ENCODE results near the gene AKAP12.
"Not testable (repeated sequence)": the region's sequence is repeated elsewhere in the genome, so short reads cannot be mapped to it uniquely, and the experiment has no call there.

AKAP12 gene

DNA sequence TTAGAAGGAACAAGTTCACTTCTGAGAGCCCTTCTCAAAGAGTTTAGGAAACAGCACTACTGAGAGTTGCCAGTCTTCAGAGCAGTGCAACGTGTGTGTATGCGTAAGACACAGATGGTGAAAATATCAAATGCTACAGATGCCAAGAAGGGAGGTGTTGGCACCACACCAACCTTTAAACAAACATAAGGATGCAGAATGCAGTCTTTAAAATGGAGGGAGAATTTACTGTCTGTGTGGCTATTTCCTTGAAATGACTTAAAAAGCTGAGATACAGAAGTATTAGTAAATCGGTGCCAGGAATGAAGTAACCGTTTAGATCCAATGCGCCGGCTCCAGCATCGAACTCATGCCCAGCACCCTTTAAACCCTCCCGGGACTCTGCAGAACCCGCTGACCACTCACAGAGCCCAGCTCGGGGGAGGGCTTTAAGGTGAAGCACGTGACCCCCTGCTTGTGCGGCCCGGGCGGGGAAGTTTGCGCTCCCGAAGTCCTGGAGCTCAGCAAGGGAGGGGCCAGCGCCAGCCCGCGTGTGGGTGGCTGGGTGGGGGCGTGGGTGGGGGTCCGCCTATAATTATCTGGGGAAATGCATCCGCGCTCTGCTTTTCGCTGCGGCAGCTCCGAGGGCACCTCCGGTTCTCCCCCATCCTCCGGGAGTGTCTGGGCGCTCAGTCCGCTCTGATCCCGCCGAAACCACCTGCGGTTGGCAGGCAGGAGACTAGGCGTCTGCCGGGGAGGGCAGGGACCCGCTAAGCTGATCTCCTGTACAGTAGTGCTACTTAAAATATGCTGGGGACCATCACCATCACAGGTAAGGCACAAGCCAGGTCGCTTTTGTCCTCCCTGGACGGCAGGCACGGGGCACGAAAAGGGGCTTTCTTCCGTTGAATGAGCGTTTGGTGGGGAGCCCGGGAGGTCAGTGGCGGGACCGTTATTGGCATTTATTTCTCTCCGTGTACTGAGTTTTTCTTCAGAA is 85.6 kb downstream of the AKAP12 start:
- Histone ChIP-seq H3K4me1 (ENCODE audit: insufficient read depth, low read length) (peaks cover 8% of the 10 kb centered on the region; the same call in 1 of the 2 replicates), H3K9ac (ENCODE audit: low read depth, low read length) (peak overlapping the region; percentile 56)
- WGBS, result 16% methylated on average over 46 of the region's 46 CpGs

DNA sequence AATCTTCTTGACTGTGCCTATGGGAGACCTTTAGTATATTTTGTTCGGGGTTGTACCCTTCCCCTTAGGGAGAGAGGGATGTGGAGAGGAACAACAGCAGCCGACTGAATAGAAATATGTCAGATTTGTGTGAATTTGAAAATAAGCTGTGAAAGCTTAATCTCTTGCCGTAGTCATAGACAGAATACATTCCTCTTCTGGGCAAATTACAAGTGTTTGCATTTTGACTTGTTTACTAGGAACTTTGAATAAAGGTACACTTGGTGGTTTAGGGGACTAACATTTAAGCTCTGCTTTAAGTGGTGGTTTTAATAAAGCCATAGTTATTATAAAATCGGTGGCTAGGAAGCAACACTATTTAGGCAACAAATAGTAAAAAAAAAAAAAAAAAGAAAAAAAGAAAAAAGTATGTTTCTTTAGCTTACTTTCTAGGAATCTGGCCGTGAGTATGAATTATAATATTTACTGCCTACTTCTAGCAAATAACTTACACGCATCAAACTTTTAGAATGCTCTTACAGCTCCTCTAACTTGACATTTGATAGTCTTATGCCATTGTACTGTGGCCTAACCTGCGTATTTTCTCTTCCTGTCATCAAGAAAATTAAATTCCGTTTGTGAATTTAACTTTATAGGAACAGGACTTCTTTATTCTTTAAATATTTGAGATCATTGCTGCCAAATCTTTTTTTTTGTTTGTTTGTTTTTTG is 86.5 kb downstream of the AKAP12 start:
- Histone ChIP-seq H3K4me3 (ENCODE audit: low read length) (peak overlapping the region; percentile 62), H3K27ac (ENCODE audit: low read depth, low read length) (no peak overlapping the region), H3K4me1 (ENCODE audit: insufficient read depth, low read length) (peaks cover 8% of the 10 kb centered on the region; the same call in 1 of the 2 replicates), H3K36me3 (ENCODE audit: insufficient read depth, low read length) (no peaks in the 10 kb centered on the region), H3K9me3 (ENCODE audit: insufficient read depth, low read depth, low read length) (no peaks in the 10 kb centered on the region), H3K9ac (ENCODE audit: low read depth, low read length) (no peak overlapping the region), H3K27me3 (ENCODE audit: insufficient read depth, low read length) (peaks cover 8% of the 10 kb centered on the region; the same call in 1 of the 2 replicates)
- 83% methylated on average over 6 of the region's 8 CpGs for WGBS

More for the DNA sequence above, 85.6 kb downstream of the AKAP12 start:
- Histone ChIP-seq H3K36me3 (ENCODE audit: insufficient read depth, low read length) (no peaks in the 10 kb centered on the region), H3K27me3 (ENCODE audit: insufficient read depth, low read length) (peaks cover 8% of the 10 kb centered on the region; the same call in 1 of the 2 replicates), H3K27ac (ENCODE audit: low read depth, low read length) (no peak overlapping the region), H3K9me3 (ENCODE audit: insufficient read depth, low read depth, low read length) (no peaks in the 10 kb centered on the region), H3K4me3 (ENCODE audit: low read length) (peak overlapping the region; percentile 62)

DNA sequence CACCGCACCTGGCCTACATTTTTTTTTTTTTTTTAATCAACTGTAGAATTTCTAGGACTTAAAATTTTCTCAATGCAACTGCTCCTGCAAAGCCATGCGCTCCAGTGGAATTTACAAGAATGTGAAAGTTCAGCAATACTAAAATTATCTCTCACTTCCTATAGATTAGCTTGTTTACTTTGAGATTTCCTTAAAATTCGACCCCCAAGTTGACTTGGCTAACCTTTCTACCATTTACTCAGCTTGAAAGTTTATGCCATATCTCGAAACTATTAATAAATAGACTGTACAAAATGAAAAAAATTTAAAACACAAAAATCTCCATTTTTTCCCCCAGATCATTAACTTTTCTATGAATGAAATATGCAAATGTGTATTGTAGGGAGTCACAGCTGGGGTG is 87.3 kb downstream of the AKAP12 start:
- Histone ChIP-seq H3K36me3 (ENCODE audit: insufficient read depth, low read length) (no peaks in the 10 kb centered on the region), H3K27me3 (ENCODE audit: insufficient read depth, low read length) (peaks cover 8% of the 10 kb centered on the region; the same call in 1 of the 2 replicates), H3K9ac (ENCODE audit: low read depth, low read length) (no peak overlapping the region), H3K9me3 (ENCODE audit: insufficient read depth, low read depth, low read length) (no peaks in the 10 kb centered on the region), H3K4me1 (ENCODE audit: insufficient read depth, low read length) (peaks cover 8% of the 10 kb centered on the region; the same call in 1 of the 2 replicates), H3K27ac (ENCODE audit: low read depth, low read length) (no peak overlapping the region), H3K4me3 (ENCODE audit: low read length) (no peak overlapping the region)
- 91% methylated on average over 3 of the region's 4 CpGs for WGBS

DNA sequence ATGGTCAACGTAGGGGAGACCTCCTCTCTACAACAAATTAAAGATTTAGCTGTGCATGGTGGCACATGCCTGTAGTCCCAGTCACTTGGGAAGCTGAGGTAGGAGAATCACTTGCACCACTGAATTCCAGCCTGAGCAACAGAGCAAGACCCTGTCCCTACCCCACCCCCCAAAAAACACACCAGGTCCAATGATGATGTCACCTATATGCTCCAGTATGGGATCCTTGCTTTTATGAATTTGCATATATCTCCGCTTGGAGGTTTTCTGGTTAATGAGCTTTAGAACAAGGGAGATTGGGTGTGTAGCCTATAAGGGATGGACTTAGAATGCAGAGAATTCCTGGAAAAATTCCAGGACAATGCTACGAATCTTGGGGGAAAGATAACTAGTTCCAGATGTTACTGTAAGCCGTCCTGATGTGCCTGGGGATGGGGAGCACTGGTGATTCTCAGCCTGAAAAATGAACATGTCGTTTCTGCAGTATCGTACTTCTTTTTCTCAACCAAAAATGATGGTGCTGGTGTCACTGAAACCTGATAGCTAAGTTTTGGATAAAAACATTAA is 90.4 kb downstream of the AKAP12 start:
- Histone ChIP-seq H3K27ac (ENCODE audit: low read depth, low read length) (no peak overlapping the region), H3K4me3 (ENCODE audit: low read length) (no peak overlapping the region), H3K27me3 (ENCODE audit: insufficient read depth, low read length) (peaks cover 4% of the 10 kb centered on the region; the same call in 1 of the 2 replicates), H3K4me1 (ENCODE audit: insufficient read depth, low read length) (no peaks in the 10 kb centered on the region), H3K9ac (ENCODE audit: low read depth, low read length) (no peak overlapping the region), H3K36me3 (ENCODE audit: insufficient read depth, low read length) (no peaks in the 10 kb centered on the region), H3K9me3 (ENCODE audit: insufficient read depth, low read depth, low read length) (no peaks in the 10 kb centered on the region)
- WGBS, result 90% methylated on average over 6 of the region's 6 CpGs

GRCh38 chr6:151335930-151336329 is 96.2 kb downstream of the AKAP12 start:
- Histone ChIP-seq H3K4me3 (ENCODE audit: low read length) (no peak overlapping the region), H3K4me1 (ENCODE audit: insufficient read depth, low read length) (no peaks in the 10 kb centered on the region), H3K27ac (ENCODE audit: low read depth, low read length) (no peak overlapping the region), H3K9me3 (ENCODE audit: insufficient read depth, low read depth, low read length) (no peaks in the 10 kb centered on the region), H3K27me3 (ENCODE audit: insufficient read depth, low read length) (no peaks in the 10 kb centered on the region), H3K36me3 (ENCODE audit: insufficient read depth, low read length) (0 out of 2 replicates have a peak, but pooled peaks cover 3% of the 10 kb centered on the region), H3K9ac (ENCODE audit: low read depth, low read length) (no peak overlapping the region)

GRCh38 chr6:151338651-151339200 is 99.0 kb downstream of the AKAP12 start:
- H3K27me3 ChIP-seq (ENCODE audit: insufficient read depth, low read length), result no peaks in the 10 kb centered on the region
- no peaks in the 10 kb centered on the region for H3K4me1 ChIP-seq (ENCODE audit: insufficient read depth, low read length)
- 0 out of 2 replicates have a peak, but pooled peaks cover 3% of the 10 kb centered on the region for H3K36me3 ChIP-seq (ENCODE audit: insufficient read depth, low read length)
- H3K4me3 ChIP-seq (ENCODE audit: low read length), result no peak overlapping the region
- H3K27ac ChIP-seq (ENCODE audit: low read depth, low read length), result no peak overlapping the region
- 95% methylated on average over 11 of the region's 11 CpGs for WGBS
- H3K9ac ChIP-seq (ENCODE audit: low read depth, low read length), result no peak overlapping the region
- H3K9me3 ChIP-seq (ENCODE audit: insufficient read depth, low read depth, low read length), result no peaks in the 10 kb centered on the region

DNA sequence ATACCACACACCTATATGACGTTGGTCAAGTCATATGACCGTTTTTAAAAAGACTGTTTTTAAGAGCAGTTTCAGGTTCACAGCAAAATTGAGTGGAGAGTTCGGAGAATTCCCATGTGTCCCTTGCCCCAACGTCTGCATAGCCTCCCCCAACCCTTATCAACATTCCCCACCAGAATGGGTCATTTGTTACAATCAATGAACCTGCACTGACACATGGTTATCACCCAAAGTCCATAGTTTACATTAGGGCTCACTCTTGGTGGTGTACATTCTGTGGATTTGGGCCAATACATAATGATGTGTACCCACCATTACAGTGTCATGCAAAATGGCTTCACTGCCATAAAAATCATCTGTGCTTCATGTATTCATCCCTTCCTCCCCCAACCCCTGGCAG is 99.6 kb downstream of the AKAP12 start:
- H3K27me3 ChIP-seq (ENCODE audit: insufficient read depth, low read length), result no peaks in the 10 kb centered on the region
- H3K9me3 ChIP-seq (ENCODE audit: insufficient read depth, low read depth, low read length), result no peaks in the 10 kb centered on the region
- WGBS, result 95% methylated on average over 4 of the region's 4 CpGs
- no peak overlapping the region for H3K27ac ChIP-seq (ENCODE audit: low read depth, low read length)
- H3K4me1 ChIP-seq (ENCODE audit: insufficient read depth, low read length), result no peaks in the 10 kb centered on the region
- H3K4me3 ChIP-seq (ENCODE audit: low read length), result no peak overlapping the region
- H3K36me3 ChIP-seq (ENCODE audit: insufficient read depth, low read length), result 0 out of 2 replicates have a peak, but pooled peaks cover 3% of the 10 kb centered on the region
- H3K9ac ChIP-seq (ENCODE audit: low read depth, low read length), result no peak overlapping the region

GRCh38 chr6:151340219-151340978 is 100.6 kb downstream of the AKAP12 start:
- WGBS, result 95% methylated on average over 12 of the region's 15 CpGs
- Histone ChIP-seq H3K9me3 (ENCODE audit: insufficient read depth, low read depth, low read length) (no peaks in the 10 kb centered on the region), H3K36me3 (ENCODE audit: insufficient read depth, low read length) (0 out of 2 replicates have a peak, but pooled peaks cover 3% of the 10 kb centered on the region), H3K4me1 (ENCODE audit: insufficient read depth, low read length) (no peaks in the 10 kb centered on the region), H3K27me3 (ENCODE audit: insufficient read depth, low read length) (no peaks in the 10 kb centered on the region), H3K4me3 (ENCODE audit: low read length) (no peak overlapping the region), H3K9ac (ENCODE audit: low read depth, low read length) (no peak overlapping the region), H3K27ac (ENCODE audit: low read depth, low read length) (no peak overlapping the region)

DNA sequence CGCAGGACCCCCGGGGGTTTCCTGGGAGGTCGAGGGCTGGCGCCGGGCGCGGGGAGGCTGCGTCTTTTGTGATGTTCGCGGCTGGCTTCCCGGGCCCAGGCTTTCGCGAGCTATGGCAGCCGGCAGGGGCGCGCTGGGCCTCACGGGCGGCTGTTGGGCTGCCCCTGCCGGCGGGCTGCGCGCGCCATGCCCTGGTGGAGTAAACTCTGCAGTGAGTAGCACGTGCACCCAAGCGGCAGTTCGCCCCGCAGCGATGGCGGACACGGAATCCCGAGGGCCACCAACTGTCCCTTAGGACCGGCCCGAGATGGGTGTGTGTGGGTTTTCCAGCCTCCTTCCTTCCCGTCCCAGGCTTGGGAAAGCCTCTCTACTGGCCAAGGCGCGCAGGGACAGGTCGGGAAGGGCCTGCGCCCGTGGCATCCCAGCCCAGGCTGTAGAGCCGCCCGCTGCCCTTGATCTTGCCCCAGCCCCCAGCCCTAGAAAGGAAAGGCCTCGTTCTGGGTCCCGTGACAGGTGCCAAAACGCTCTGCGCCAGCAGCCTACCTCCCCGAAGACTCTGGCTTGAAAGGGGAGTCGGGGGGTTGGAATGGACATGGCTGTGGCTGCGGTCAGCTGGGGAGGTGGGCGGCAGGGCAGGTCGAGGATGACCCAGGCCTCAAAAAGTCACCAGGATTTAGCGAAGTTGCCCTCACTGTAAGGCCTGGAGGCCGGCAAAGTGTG is 101.9 kb downstream of the AKAP12 start:
- Histone ChIP-seq H3K4me3 (ENCODE audit: low read length) (no peak overlapping the region), H3K36me3 (ENCODE audit: insufficient read depth, low read length) (0 out of 2 replicates have a peak, but pooled peaks cover 3% of the 10 kb centered on the region), H3K9ac (ENCODE audit: low read depth, low read length) (no peak overlapping the region), H3K27ac (ENCODE audit: low read depth, low read length) (no peak overlapping the region), H3K9me3 (ENCODE audit: insufficient read depth, low read depth, low read length) (no peaks in the 10 kb centered on the region), H3K4me1 (ENCODE audit: insufficient read depth, low read length) (no peaks in the 10 kb centered on the region), H3K27me3 (ENCODE audit: insufficient read depth, low read length) (no peaks in the 10 kb centered on the region)
- 95% methylated on average over 52 of the region's 52 CpGs for WGBS

DNA sequence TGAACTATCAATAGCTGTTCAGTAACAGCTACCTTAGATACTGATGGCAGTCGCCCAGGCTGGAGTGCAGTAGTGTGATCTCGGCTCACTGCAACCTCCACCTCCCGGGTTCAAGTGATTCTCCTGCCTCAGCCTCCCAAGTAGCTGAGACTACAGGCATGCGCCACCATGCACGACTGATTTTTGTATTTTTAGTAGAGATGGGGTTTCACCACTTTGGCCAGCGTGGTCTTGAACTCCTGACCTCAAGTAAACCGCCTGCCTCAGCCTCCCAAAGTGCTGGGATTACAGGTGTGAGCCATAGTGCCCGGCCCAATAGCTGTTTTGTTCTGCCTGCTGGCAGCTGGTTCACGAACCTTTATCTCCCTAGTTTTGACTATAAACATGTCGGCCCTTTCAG is 103.0 kb downstream of the AKAP12 start:
- not testable (repeated sequence) for H3K4me1 ChIP-seq (ENCODE audit: insufficient read depth, low read length); H3K27me3 ChIP-seq (ENCODE audit: insufficient read depth, low read length); H3K36me3 ChIP-seq (ENCODE audit: insufficient read depth, low read length); H3K9me3 ChIP-seq (ENCODE audit: insufficient read depth, low read depth, low read length); H3K9ac ChIP-seq (ENCODE audit: low read depth, low read length); H3K4me3 ChIP-seq (ENCODE audit: low read length); H3K27ac ChIP-seq (ENCODE audit: low read depth, low read length)
- 95% methylated on average over 10 of the region's 10 CpGs for WGBS

All from HUES64 (cell line).